HL-60 (cell line): Measurements from ENCODE around the gene GRM2.

ENCODE experiments used
- CTCF ChIP-seq: IDR thresholded peaks from one replicate; pipeline ENCODE4 v1.5.1; 2011; ENCODE audit warnings: low read length, control low read depth, inconsistent platforms; ENCODE audit not compliant: insufficient read depth
- POLR2AphosphoS5 ChIP-seq: IDR thresholded peaks from 2 replicates; pipeline ENCODE4 v1.6.1; 2012; ENCODE audit warnings: low read depth

GRCh38 chr3:51680663-51681230, 26.1 kb upstream of the GRM2 start:
- TF ChIP-seq CTCF (no peak), POLR2AphosphoS5 (no peak)
